Measurements from ENCODE around the gene MORN1.

MORN1 gene

DNA sequence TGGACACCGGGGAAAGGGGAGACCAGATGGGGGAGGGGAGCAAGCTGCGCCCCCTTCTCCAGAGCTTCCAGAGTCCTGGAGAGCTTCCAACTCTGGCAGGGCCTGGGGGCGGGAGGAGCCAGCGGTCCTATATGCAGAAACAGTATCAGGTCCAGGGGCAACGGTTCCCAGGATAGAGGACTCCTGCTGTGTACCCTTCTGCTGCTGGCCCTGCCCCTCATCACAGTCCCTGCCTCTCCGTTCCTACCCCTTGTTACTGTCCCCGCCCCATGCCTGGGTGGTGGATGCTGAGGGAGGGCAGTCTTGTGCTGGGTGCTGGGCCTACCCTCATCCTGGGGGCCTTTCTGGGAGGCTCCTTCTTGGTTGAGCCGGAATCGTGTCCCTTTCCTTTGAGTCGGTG, 40.2 kb upstream of the MORN1 start:
- H3K4me3 ChIP-seq (ENCODE audit: low read length) = no peak overlapping the region
- H3K27me3 ChIP-seq (ENCODE audit: control insufficient read depth, insufficient read depth, low read length) = peaks cover 10% of the 10 kb centered on the region
- no peaks in the 10 kb centered on the region for H3K36me3 ChIP-seq (ENCODE audit: control insufficient read depth, insufficient read depth, low read length)
- H3K4me1 ChIP-seq (ENCODE audit: control insufficient read depth, insufficient read depth, low read length) = no peaks in the 10 kb centered on the region
- no peaks in the 10 kb centered on the region for H3K9me3 ChIP-seq (ENCODE audit: control insufficient read depth, low read length)
- no peak overlapping the region for H3K9ac ChIP-seq (ENCODE audit: low read length)

DNA sequence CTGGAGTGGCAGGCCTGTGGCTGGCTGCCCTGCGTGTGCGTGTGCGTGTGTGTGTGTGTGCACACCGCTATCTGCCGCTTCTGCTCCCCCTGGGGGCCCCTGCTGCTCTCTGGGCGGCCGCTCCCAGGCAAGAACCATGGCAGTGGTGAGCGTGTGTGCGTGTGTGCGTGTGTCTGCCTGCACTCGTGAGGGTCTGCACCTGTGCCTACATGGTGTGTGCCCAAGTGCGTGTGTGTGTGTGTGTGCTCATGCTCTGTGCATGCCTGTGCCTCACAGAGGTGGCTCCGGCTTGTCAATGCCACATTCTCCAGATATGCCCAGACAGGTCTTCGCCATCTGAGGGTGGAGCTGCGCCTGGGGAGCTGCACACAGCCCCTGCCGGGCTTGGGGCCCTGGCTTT, 39.7 kb upstream of the MORN1 start:
- H3K9me3 ChIP-seq (ENCODE audit: control insufficient read depth, low read length) = no peaks in the 10 kb centered on the region
- H3K4me1 ChIP-seq (ENCODE audit: control insufficient read depth, insufficient read depth, low read length) = no peaks in the 10 kb centered on the region
- H3K4me3 ChIP-seq (ENCODE audit: low read length) = no peak overlapping the region
- H3K27me3 ChIP-seq (ENCODE audit: control insufficient read depth, insufficient read depth, low read length) = peaks cover 11% of the 10 kb centered on the region
- H3K9ac ChIP-seq (ENCODE audit: low read length) = no peak overlapping the region
- H3K36me3 ChIP-seq (ENCODE audit: control insufficient read depth, insufficient read depth, low read length) = no peaks in the 10 kb centered on the region

DNA sequence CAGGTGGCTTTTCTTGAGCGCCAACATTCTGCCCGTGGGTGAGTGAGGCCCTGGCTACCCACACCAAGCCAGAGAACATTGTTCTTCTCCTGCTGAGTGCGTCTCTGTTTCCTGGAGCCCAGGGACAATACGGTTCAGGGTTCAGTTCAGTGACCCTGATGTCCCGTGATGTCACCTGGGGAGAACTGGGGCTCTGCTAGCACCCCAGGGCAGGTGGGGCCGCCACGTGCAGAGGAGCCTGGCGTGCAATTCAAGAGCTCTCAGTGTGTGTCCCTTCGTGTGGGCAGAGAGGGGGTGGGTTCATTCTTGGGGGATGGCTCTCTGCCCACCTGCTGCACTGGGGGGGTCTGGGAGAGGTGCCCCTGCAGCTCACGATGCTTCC, 39.2 kb upstream of the MORN1 start:
- Histone ChIP-seq H3K27me3 (ENCODE audit: control insufficient read depth, insufficient read depth, low read length) (peaks cover 11% of the 10 kb centered on the region), H3K4me3 (ENCODE audit: low read length) (no peak overlapping the region), H3K36me3 (ENCODE audit: control insufficient read depth, insufficient read depth, low read length) (no peaks in the 10 kb centered on the region), H3K4me1 (ENCODE audit: control insufficient read depth, insufficient read depth, low read length) (no peaks in the 10 kb centered on the region), H3K9me3 (ENCODE audit: control insufficient read depth, low read length) (no peaks in the 10 kb centered on the region), H3K9ac (ENCODE audit: low read length) (no peak overlapping the region)

DNA sequence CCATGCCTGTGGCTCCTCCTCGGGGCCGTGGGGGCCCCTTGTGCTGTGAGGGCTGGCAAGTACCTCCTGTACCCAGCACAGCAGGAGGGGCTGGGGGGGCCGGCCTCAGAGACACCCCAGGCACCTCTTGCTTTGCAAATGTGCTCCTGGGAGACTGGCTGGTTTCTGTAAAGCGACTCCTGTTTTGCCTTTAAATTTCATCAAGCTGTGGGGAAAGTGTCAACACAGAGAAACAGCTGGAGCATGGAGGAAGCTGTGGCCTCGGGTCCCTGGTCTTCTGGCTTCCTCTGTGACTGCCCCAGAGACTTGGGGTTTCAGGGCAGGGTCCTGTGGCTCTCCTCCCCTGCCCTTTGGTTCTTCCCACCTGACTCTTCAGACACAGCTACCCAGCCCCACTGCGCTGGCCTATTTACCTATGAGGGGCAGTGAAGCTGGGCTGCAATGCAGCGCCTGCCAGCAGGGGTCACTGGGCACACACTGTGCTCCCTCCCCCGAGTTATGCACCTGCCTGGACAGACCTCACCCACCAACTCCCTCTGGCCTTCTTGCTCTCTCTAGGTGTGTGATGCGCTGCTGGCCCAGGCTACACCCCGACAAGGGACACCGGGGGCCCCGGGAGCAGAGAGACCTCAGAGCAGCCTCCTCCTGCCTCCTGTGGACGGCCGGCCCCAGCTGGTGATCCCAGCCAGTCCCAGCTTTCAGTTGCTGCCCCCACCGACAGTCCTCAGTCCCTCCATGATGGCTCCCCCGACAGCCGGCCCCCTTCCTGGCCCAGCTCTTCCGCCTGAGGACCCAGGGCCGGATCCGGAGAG, 38.6 kb upstream of the MORN1 start:
- Histone ChIP-seq H3K4me1 (ENCODE audit: control insufficient read depth, insufficient read depth, low read length) (no peaks in the 10 kb centered on the region), H3K4me3 (ENCODE audit: low read length) (no peak overlapping the region), H3K36me3 (ENCODE audit: control insufficient read depth, insufficient read depth, low read length) (no peaks in the 10 kb centered on the region), H3K27me3 (ENCODE audit: control insufficient read depth, insufficient read depth, low read length) (peaks cover 11% of the 10 kb centered on the region), H3K9ac (ENCODE audit: low read length) (no peak overlapping the region), H3K9me3 (ENCODE audit: control insufficient read depth, low read length) (no peaks in the 10 kb centered on the region)

DNA sequence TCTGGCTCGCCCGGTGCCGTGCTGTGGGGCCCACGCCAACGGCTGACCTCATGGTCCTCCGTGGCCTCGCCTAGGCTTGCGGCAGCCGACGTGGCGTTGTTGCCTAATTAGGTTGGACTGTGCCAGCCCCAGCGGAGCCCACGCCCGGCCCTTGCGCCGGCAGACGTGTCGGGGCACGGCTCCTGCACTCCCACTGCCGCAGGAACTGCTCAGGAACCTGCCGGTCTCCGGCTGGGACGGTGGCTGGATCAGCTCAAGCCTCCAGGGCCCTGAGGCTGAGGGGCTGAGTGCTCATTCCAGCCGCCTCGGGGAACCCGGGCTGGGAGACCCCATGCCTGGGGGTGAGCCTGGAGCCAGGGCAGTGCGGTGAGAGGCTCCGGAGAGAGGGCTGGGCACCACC, 37.1 kb upstream of the MORN1 start:
- Histone ChIP-seq H3K27me3 (ENCODE audit: control insufficient read depth, insufficient read depth, low read length) (peaks cover 11% of the 10 kb centered on the region), H3K4me1 (ENCODE audit: control insufficient read depth, insufficient read depth, low read length) (no peaks in the 10 kb centered on the region), H3K9me3 (ENCODE audit: control insufficient read depth, low read length) (no peaks in the 10 kb centered on the region), H3K9ac (ENCODE audit: low read length) (no peak overlapping the region), H3K36me3 (ENCODE audit: control insufficient read depth, insufficient read depth, low read length) (no peaks in the 10 kb centered on the region), H3K4me3 (ENCODE audit: low read length) (no peak overlapping the region)

DNA sequence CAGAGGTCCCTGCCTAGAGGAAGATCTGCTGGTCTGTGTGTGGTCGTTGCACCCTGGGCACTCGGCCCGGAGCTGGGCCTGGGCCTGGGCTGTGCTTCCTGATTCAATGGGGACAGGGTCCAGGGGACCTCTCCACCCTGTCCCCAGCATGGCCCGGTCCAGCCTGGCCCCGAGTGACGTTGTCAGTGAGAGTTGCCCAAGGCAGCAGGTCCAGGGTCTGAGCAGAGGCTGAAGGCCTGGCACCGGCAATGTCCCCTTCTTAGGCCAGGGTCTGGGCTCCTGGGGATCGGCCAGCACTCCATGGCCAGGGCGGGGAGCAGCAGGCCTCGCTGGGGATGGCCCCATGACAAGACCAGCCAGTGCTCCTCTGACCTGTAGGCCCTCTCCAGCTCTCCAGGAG, 36.6 kb upstream of the MORN1 start:
- Histone ChIP-seq H3K9ac (ENCODE audit: low read length) (no peak overlapping the region), H3K4me3 (ENCODE audit: low read length) (no peak overlapping the region), H3K9me3 (ENCODE audit: control insufficient read depth, low read length) (no peaks in the 10 kb centered on the region), H3K4me1 (ENCODE audit: control insufficient read depth, insufficient read depth, low read length) (no peaks in the 10 kb centered on the region), H3K27me3 (ENCODE audit: control insufficient read depth, insufficient read depth, low read length) (peaks cover 11% of the 10 kb centered on the region), H3K36me3 (ENCODE audit: control insufficient read depth, insufficient read depth, low read length) (no peaks in the 10 kb centered on the region)

DNA sequence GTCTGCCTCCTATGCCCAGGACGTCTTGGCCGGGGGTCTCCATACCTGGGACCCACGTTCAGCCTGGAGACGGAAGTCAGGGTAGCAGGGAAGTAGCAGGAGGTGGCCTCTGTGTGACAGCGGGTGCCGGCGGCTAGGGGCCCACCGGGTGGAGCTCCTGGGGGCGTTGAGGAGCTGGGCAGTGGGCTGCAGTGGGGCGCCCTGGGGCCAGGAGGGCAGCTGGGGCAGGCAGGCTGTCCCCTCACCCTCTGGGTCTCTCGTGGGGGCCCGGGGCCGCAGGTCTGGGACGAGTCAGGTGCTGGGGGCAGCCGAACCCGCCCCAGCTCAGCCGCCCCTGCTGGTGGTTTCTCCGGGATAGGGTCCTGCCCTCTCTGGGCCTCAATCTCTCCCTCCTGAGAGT, 35.7 kb upstream of the MORN1 start:
- no peaks in the 10 kb centered on the region for H3K9me3 ChIP-seq (ENCODE audit: control insufficient read depth, low read length)
- H3K27me3 ChIP-seq (ENCODE audit: control insufficient read depth, insufficient read depth, low read length) = peaks cover 11% of the 10 kb centered on the region
- no peaks in the 10 kb centered on the region for H3K4me1 ChIP-seq (ENCODE audit: control insufficient read depth, insufficient read depth, low read length)
- no peak overlapping the region for H3K4me3 ChIP-seq (ENCODE audit: low read length)
- H3K9ac ChIP-seq (ENCODE audit: low read length) = no peak overlapping the region
- H3K36me3 ChIP-seq (ENCODE audit: control insufficient read depth, insufficient read depth, low read length) = no peaks in the 10 kb centered on the region

DNA sequence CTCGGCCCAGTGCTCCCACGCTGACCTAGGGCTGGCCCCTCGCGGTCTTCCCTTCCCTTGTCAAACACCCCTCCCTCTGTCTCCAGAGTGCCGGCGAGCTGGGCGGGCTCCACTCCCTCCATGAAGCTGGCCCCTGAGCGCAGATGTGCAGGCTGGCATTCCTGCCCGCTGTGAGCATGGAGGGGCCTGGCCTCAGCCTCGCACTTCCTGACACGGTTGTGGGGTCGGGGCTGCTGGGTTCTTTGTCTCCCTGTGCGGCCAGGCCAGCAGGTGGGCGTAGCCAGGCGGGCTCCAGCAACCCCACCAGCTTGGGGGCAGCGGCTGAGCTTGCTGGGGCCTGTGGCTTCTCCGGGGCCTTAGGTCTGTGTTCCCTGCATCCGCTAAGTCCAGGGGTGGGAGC, 35.2 kb upstream of the MORN1 start:
- no peak overlapping the region for H3K4me3 ChIP-seq (ENCODE audit: low read length)
- no peaks in the 10 kb centered on the region for H3K36me3 ChIP-seq (ENCODE audit: control insufficient read depth, insufficient read depth, low read length)
- H3K4me1 ChIP-seq (ENCODE audit: control insufficient read depth, insufficient read depth, low read length) = no peaks in the 10 kb centered on the region
- peaks cover 8% of the 10 kb centered on the region for H3K27me3 ChIP-seq (ENCODE audit: control insufficient read depth, insufficient read depth, low read length)
- no peak overlapping the region for H3K9ac ChIP-seq (ENCODE audit: low read length)
- no peaks in the 10 kb centered on the region for H3K9me3 ChIP-seq (ENCODE audit: control insufficient read depth, low read length)

DNA sequence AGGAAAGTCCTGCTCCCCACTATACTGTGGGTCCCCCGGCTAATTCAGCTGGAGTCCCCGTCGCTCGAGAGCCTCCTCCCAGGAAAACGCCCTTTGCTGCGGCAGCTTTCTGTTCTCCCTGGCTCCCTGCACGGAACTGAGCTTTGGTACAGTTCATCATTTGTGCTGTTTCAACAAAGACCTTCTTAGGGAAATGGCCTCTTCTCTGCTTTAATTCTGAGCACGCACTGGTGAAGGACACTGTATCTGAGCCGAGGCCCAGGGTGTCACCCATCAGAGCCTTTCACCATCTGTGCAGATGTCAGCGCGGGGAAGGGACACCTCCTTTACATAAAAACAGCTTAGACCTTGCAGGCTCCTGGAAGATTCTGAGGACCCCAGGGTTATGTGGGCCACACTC, 34.5 kb upstream of the MORN1 start:
- no peaks in the 10 kb centered on the region for H3K4me1 ChIP-seq (ENCODE audit: control insufficient read depth, insufficient read depth, low read length)
- H3K36me3 ChIP-seq (ENCODE audit: control insufficient read depth, insufficient read depth, low read length) = no peaks in the 10 kb centered on the region
- no peak overlapping the region for H3K9ac ChIP-seq (ENCODE audit: low read length)
- peaks cover 6% of the 10 kb centered on the region for H3K27me3 ChIP-seq (ENCODE audit: control insufficient read depth, insufficient read depth, low read length)
- H3K9me3 ChIP-seq (ENCODE audit: control insufficient read depth, low read length) = no peaks in the 10 kb centered on the region
- no peak overlapping the region for H3K4me3 ChIP-seq (ENCODE audit: low read length)

DNA sequence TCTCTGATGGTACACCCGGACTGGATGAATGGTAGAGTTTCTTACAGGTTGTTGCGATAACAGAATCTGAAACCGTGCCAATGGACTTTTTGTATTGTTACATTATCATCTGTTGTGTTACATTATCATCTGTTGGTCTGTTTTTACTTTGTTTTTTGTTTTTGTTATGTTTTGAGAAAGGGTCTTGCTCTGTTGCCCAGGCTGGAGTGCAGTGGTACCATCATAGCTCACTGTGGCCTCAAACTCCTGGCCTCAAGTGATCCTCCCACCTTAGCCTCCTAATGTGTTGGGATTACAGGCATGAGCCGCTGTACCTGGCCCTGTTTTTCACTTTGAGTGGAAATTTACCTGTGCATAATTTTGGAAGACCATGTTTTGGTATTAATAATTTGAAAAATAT, 31.2 kb upstream of the MORN1 start:
- peaks cover 6% of the 10 kb centered on the region for H3K27me3 ChIP-seq (ENCODE audit: control insufficient read depth, insufficient read depth, low read length)
- H3K9ac ChIP-seq (ENCODE audit: low read length) = no peak overlapping the region
- no peaks in the 10 kb centered on the region for H3K4me1 ChIP-seq (ENCODE audit: control insufficient read depth, insufficient read depth, low read length)
- no peaks in the 10 kb centered on the region for H3K9me3 ChIP-seq (ENCODE audit: control insufficient read depth, low read length)
- no peak overlapping the region for H3K4me3 ChIP-seq (ENCODE audit: low read length)
- no peaks in the 10 kb centered on the region for H3K36me3 ChIP-seq (ENCODE audit: control insufficient read depth, insufficient read depth, low read length)

DNA sequence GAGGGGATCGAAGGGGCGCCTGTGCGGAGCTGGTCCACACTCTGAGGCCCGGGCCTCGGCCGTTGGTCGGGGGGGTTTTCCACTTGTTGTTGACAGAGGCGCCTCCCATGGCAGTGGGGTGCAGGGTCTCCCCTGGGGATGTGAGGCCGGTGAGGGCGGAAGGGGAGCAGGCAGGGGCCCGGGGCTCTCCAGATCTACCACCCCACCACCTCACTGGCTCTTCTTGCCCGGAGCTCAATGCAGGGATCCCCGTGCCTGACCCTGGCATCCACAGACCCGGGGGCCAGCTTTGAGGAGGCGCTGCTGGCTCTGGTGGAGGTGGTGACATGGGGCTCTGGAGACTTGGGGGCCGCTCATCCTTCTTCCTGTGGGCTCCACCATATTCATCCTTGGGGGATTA, 28.1 kb upstream of the MORN1 start:
- no peaks in the 10 kb centered on the region for H3K9me3 ChIP-seq (ENCODE audit: control insufficient read depth, low read length)
- H3K9ac ChIP-seq (ENCODE audit: low read length) = no peak overlapping the region
- no peaks in the 10 kb centered on the region for H3K36me3 ChIP-seq (ENCODE audit: control insufficient read depth, insufficient read depth, low read length)
- H3K27me3 ChIP-seq (ENCODE audit: control insufficient read depth, insufficient read depth, low read length) = peaks cover 8% of the 10 kb centered on the region
- peaks cover 24% of the 10 kb centered on the region for H3K4me1 ChIP-seq (ENCODE audit: control insufficient read depth, insufficient read depth, low read length)
- H3K4me3 ChIP-seq (ENCODE audit: low read length) = no peak overlapping the region

DNA sequence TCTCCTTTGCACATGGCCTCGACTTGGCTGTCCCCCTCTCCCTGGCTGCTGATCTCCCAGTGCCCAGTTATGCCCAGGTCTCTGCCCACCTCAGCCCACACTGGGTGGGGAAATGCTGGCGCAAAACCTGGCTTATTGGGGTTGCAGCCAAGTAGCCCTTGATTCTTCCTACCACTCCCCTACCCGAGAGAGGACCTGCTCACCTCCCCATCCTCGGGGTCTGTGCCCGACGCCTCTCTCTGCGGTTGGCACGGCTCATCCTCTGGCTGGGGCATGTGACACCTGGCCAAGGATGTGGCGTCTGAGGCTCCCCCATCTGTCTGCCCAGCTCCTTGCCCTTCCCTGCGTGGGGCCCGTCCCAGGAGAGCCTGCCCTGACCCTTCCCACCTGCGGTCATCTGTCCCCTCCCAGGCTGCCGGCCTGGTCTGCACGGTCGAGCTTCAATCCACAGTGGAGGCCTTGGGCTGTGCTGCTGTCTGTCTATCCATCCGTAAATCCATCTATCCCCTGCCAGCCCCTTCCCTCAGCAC, 27.5 kb upstream of the MORN1 start:
- no peak overlapping the region for H3K4me3 ChIP-seq (ENCODE audit: low read length)
- H3K9me3 ChIP-seq (ENCODE audit: control insufficient read depth, low read length) = no peaks in the 10 kb centered on the region
- H3K9ac ChIP-seq (ENCODE audit: low read length) = no peak overlapping the region
- H3K27me3 ChIP-seq (ENCODE audit: control insufficient read depth, insufficient read depth, low read length) = peaks cover 8% of the 10 kb centered on the region
- peaks cover 29% of the 10 kb centered on the region for H3K4me1 ChIP-seq (ENCODE audit: control insufficient read depth, insufficient read depth, low read length)
- no peaks in the 10 kb centered on the region for H3K36me3 ChIP-seq (ENCODE audit: control insufficient read depth, insufficient read depth, low read length)

DNA sequence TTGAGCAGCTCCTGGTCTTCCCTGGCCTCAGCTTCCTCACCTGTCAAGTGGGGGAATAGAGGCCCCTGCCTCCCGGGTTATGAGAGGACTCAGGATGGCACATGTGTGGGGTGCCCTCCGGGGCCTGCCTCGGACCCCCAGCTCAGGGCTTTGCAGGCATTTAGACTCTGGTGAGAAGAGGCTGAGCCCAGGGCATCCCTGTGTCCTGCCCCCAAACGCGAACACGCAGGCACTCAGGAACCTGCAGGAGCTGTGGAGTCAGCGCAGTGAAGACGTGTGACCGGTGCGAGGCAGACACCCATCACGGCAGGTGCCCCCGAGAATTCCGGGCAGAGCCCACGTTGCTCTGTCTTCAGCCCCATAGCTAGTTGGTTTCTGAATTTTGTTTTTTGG, 26.5 kb upstream of the MORN1 start:
- no peak overlapping the region for H3K9ac ChIP-seq (ENCODE audit: low read length)
- peaks cover 8% of the 10 kb centered on the region for H3K27me3 ChIP-seq (ENCODE audit: control insufficient read depth, insufficient read depth, low read length)
- H3K4me1 ChIP-seq (ENCODE audit: control insufficient read depth, insufficient read depth, low read length) = peaks cover 37% of the 10 kb centered on the region
- H3K9me3 ChIP-seq (ENCODE audit: control insufficient read depth, low read length) = no peaks in the 10 kb centered on the region
- H3K4me3 ChIP-seq (ENCODE audit: low read length) = no peak overlapping the region
- H3K36me3 ChIP-seq (ENCODE audit: control insufficient read depth, insufficient read depth, low read length) = no peaks in the 10 kb centered on the region
